Neural cell (in vitro differentiated cells): ENCODE measurements around the gene PERM1. TPM values are rescaled to one million over a fixed set of nuclear protein-coding genes. Genes with fewer than 3 reads are reported as not detected.
"Not testable (repeated sequence)": the region's sequence is repeated elsewhere in the genome, so short reads cannot be mapped to it uniquely, and the experiment has no call there.

Source experiments
- H2AFZ ChIP-seq: fragments of 200-600, 300-800 bp; sonication (generic), shearing (Covaris generic); 2 replicates; pipeline ENCODE4 v1.6.0; 2014; ENCODE audit warnings: low read depth, mild to moderate bottlenecking, antibody characterized with exemption, low read length, moderate library complexity
- H3F3A ChIP-seq: fragments of 200-600 bp; shearing (Covaris generic); 2 replicates; pipeline ENCODE4 v1.6.1; 2016; ENCODE audit warnings: mild to moderate bottlenecking, moderate library complexity, mixed read lengths, antibody characterized with exemption, low read length; ENCODE audit not compliant: insufficient read depth, poor library complexity, severe bottlenecking
- H3K27ac ChIP-seq: fragments of 200-600, 300-800 bp; sonication (generic), shearing (Covaris generic); 2 replicates; pipeline ENCODE4 v1.5.1; 2014; ENCODE audit warnings: mild to moderate bottlenecking, low read length, moderate library complexity
- H3K27me3 ChIP-seq: fragments of 300-800, 200-600 bp; sonication (generic), shearing (Covaris generic); 2 replicates; pipeline ENCODE4 v1.6.0; 2014; ENCODE audit warnings: mild to moderate bottlenecking, low read depth, low read length, moderate library complexity; ENCODE audit not compliant: insufficient read depth
- H3K36me3 ChIP-seq: fragments of 300-800, 200-600 bp; sonication (generic), shearing (Covaris generic); 2 replicates; pipeline ENCODE4 v1.5.1; 2014; ENCODE audit warnings: mild to moderate bottlenecking, antibody characterized with exemption, low read length, moderate library complexity; ENCODE audit not compliant: insufficient read depth
- H3K4me2 ChIP-seq: fragments of 300-800, 200-600 bp; sonication (generic), shearing (Covaris generic); 2 replicates; pipeline ENCODE4 v1.6.0; 2014; ENCODE audit warnings: mild to moderate bottlenecking, low read length
- H3K4me3 ChIP-seq: fragments of 300-800, 200-600 bp; sonication (generic), shearing (Covaris generic); 2 replicates; pipeline ENCODE4 v1.5.1; 2014; ENCODE audit warnings: mild to moderate bottlenecking, low read length, moderate library complexity
- H3K79me2 ChIP-seq: fragments of 200-600 bp; shearing (Covaris generic); replicated peaks from 2 replicates; pipeline ENCODE4 v1.6.0; 2014; ENCODE audit warnings: mild to moderate bottlenecking, low read length, moderate library complexity; ENCODE audit not compliant: insufficient read depth
- H3K9ac ChIP-seq: fragments of 300-800, 200-600 bp; sonication (generic), shearing (Covaris generic); 2 replicates; pipeline ENCODE4 v1.6.1; 2016; ENCODE audit warnings: mild to moderate bottlenecking, low read length, mixed read lengths
- H3K9me2 ChIP-seq: fragments of 200-600 bp; shearing (Covaris generic); 2 replicates; pipeline ENCODE4 v1.6.1; 2016; ENCODE audit warnings: mild to moderate bottlenecking, low read length, mixed read lengths; ENCODE audit not compliant: insufficient read depth
- H3K9me3 ChIP-seq: fragments of 200-600, 300-800 bp; sonication (generic), shearing (Covaris generic); 2 replicates; pipeline ENCODE4 v1.6.1; 2016; ENCODE audit warnings: mild to moderate bottlenecking, mixed run types, low read length, moderate library complexity, mixed read lengths
- H4K20me1 ChIP-seq: fragments of 200-600 bp; shearing (Covaris generic); 2 replicates; pipeline ENCODE4 v1.6.1; 2016; ENCODE audit warnings: mild to moderate bottlenecking, mixed run types; ENCODE audit not compliant: insufficient read depth
- CTCF ChIP-seq: fragments of 450-650 bp; IDR thresholded peaks from 2 replicates; pipeline ENCODE4 v1.5.1; 2014; ENCODE audit warnings: antibody characterized with exemption, mild to moderate bottlenecking, moderate library complexity; ENCODE audit not compliant: poor library complexity, severe bottlenecking
- EP300 ChIP-seq: fragments of 450-650 bp; conservative IDR thresholded peaks from 2 replicates; pipeline ENCODE4 v1.6.1; 2014; ENCODE audit warnings: antibody characterized with exemption, mild to moderate bottlenecking, moderate library complexity; ENCODE audit not compliant: poor library complexity, severe bottlenecking
- EZH2 ChIP-seq: fragments of 200-600, 300-800 bp; shearing (Covaris generic), sonication (generic); IDR thresholded peaks from 2 replicates; pipeline ENCODE4 v1.6.1; 2014; ENCODE audit warnings: antibody characterized with exemption, low read length, borderline replicate concordance, mild to moderate bottlenecking; ENCODE audit not compliant: insufficient read depth, poor library complexity, severe bottlenecking
- MXI1 ChIP-seq: fragments of 450-650 bp; conservative IDR thresholded peaks from 2 replicates; pipeline ENCODE4 v1.6.1; 2014; ENCODE audit warnings: antibody characterized with exemption, mild to moderate bottlenecking; ENCODE audit not compliant: poor library complexity, severe bottlenecking
- POLR2AphosphoS5 ChIP-seq: IDR thresholded peaks from 2 replicates; pipeline ENCODE4 v1.6.1; 2012
- RAD21 ChIP-seq: fragments of 450-650 bp; conservative IDR thresholded peaks from 2 replicates; pipeline ENCODE4 v1.6.1; 2014; ENCODE audit warnings: antibody characterized with exemption, mild to moderate bottlenecking, moderate library complexity
- REST ChIP-seq: IDR thresholded peaks from 2 replicates; pipeline ENCODE4 v1.6.1; 2012; ENCODE audit warnings: borderline replicate concordance
- SMC3 ChIP-seq: fragments of 450-650 bp; conservative IDR thresholded peaks from 2 replicates; pipeline ENCODE4 v1.6.1; 2014; ENCODE audit warnings: antibody characterized with exemption, mild to moderate bottlenecking, moderate library complexity; ENCODE audit not compliant: poor library complexity
- TAF1 ChIP-seq: IDR thresholded peaks from 2 replicates; pipeline ENCODE4 v1.6.1; 2012; ENCODE audit warnings: low read depth
- polyA plus RNA-seq: library from polyadenylated mRNA; depleted of rRNA; stranded (reverse); fragments of >200 nt; gene quantifications from 2 replicates; pipeline ENCODE4 v1.2.3, GENCODE V29; 2014

The PERM1 gene
- polyA plus RNA-seq, 1 donor from 2014 or later, result not detected

GRCh38 chr1:995665-996633, 14.1 kb upstream of the PERM1 start:
- Histone ChIP-seq H3K9me2 (no peaks in the 10 kb centered on the region), H3K79me2 (no peaks in the 10 kb centered on the region), H3F3A (no peaks in the 10 kb centered on the region), H3K27ac (no peak overlapping the region), H3K27me3 (no peaks in the 10 kb centered on the region), H3K9me3 (no peaks in the 10 kb centered on the region), H3K36me3 (no peaks in the 10 kb centered on the region), H3K4me2 (no peak overlapping the region), H2AFZ (no peak overlapping the region), H3K9ac (no peak overlapping the region), H3K4me3 (no peak overlapping the region), H4K20me1 (no peaks in the 10 kb centered on the region)
- TF ChIP-seq POLR2AphosphoS5 (no peak), TAF1 (no peak), MXI1 (no peak), EZH2 (no peak), SMC3 (no peak), RAD21 (no peak), EP300 (no peak), REST (no peak), CTCF (no peak)

GRCh38 chr1:994546-994945, 12.7 kb upstream of the PERM1 start:
- not testable (repeated sequence) for H3K79me2 ChIP-seq, H3K9ac ChIP-seq, H3K27ac ChIP-seq, H3K27me3 ChIP-seq, H3K36me3 ChIP-seq, H2AFZ ChIP-seq, H3K4me2 ChIP-seq, H3F3A ChIP-seq, H3K9me3 ChIP-seq, H3K9me2 ChIP-seq, H3K4me3 ChIP-seq, H4K20me1 ChIP-seq
